Measurements from ENCODE around the gene RPL27.
A peak's percentile ranks its signal among the peaks of the same experiment; 100 is the strongest.

RPL27 gene

DNA sequence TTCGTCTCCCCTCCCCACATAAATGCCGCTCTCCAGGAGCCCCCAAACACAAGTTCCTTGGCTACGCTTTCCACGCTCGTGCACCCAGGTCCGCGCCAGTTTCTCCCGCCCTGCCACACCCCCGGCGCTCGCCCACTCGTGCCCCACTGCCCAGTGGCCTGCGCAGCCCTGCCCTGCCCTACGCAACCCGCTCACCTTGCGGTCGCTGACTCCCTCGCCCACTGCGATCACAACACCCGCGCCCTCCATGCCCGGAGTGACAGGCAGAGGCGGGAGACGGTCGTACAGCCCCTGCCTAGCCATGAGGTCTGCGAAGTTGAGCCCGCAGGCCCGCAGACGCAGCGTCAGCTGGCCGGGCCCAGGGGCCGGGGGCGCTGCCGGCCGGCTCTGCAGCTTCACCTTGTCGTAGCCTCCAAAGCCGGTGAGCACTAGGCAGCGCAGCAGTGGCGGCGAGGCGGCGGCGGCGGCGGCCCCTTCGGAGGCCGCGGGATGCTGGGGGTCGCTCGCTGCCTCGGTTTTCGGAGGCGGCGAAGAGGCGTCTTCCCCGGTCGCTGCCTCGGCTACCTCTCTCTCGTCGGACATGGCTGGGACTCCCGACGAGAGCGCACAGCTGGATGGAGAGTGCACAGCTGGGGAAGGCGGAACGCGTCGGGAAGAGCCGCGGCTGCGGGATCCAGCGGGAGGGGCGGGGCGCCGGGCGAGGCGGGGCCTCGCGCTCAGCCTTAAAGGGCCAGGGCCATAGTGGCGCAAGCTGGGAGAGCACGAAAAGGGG lies 23.7 kb downstream of the RPL27 start, which contains the start of gene VAT1:
VAT1 (minus strand) TSS at position 645 of the 772 bp plus-strand sequence; CDS start at position 582, 63 bp downstream.
- peak; percentile 84 for DNase-seq

DNA sequence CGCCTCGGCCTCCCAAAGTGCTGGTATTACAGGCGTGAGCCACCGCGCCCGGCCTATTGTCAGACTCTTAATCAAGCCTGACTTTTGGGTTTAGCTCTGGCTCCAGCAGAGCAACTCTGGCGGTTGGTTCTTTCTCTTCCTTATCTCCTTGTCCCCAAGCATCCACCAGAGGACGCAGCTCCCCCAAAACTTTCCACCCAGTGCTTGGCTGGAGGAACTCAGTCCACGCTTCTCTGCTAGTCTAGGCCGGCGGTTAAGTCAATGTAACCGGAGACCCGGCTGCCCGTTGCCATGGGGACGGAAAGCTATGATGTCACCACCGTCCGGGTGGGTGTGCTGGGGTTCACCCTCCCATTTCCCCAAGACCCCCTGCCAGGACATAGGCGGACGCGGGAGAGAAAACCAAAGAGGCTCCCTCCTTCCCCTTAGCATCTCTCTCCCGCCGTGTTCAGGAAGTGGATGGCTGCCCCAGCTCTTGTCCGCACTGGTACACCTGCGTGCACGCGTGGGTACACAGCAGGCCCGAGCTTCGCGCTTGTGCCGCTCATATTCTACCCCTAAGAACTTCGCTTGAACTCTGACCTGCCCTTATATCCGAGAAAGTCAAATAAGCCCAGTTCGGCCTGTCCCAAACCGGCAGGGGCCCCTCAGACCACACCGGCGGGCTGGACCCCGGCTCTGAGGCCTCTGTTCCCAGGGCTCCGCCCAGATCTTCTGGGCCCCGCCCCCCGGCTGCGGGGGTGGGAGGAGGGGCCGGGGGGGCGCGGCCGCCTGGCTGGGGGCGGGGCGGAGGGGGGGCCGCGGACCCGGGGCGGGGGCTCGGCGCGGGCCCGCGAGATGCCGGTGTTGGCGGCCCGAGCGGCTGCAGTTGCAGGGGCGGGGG lies 26.4 kb downstream of the RPL27 start, which contains the start of gene RND2:
RND2 (plus strand) TSS at position 825 of the 883 bp plus-strand sequence. CDS start 117 bp downstream, outside the sequence.
- peak; percentile 87 for DNase-seq

GRCh38 chr17:43025290-43025657 lies 27.1 kb downstream of the RPL27 start:
- no peak for DNase-seq

- no peak for DNase-seq
Measured at GRCh38 chr17:43025766-43026537, 27.7 kb downstream of the RPL27 start.

DNA sequence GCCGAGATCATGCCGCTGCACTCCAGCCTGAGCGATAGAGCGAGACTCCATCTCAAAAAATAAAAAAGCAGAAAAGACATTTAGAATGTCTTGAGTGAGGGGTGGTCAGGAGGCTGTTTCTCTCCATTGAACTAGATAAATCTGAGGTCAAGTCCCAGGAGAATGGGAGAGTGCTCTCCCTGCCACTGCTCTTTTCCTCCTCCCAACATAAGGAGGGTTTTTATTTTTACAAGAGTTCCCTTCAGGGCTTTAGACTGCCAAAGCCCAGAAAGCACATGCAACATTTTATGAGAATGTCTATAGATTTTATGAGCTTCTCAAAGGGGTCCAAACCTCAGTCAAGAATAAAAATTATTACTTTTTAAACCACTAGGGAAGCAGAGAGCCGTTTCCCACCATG lies 28.4 kb downstream of the RPL27 start:
- no peak for DNase-seq

DNA sequence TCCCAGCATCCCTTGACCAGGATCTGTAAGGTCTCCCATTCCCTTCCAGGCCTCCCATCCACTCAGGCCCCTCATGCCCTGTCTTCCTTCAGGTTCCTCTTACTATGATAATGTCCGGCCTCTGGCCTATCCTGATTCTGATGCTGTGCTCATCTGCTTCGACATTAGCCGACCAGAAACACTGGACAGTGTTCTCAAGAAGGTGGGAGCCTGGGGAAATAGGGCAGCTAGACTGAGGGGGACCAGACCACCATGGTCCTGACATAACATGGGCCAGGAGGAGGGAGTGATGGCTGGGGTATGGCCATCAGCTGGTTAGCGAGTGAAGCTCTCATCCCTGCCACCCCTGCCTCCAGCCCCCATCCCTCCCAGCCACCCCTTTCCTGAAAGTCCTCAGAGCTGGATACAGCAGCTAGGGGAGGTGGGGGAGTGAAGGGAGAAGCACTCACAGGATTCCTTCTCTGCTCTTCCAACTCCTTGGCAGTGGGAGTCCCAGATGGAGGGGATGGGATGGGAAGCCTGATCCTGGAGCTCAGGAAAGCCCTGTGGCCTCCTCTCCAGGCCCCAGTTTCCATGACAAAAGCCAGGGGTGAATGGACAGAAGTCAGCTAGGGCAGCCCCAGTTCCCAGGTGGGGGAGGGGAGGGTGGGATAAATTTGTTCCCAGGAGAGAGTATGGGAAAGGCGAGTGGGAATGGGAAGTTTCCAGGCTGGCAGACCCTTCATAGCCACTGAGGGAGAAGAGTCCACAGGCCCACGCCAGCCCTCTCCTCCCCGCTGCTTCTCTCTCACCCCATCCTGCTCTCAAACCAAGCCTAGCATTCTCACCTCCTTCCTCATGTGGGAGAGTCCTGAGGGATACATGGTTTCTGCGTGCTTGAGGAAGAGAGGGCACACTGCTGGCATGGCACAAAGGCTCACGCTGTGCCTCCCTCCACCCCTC lies 29.1 kb downstream of the RPL27 start:
- no peak for DNase-seq

DNA sequence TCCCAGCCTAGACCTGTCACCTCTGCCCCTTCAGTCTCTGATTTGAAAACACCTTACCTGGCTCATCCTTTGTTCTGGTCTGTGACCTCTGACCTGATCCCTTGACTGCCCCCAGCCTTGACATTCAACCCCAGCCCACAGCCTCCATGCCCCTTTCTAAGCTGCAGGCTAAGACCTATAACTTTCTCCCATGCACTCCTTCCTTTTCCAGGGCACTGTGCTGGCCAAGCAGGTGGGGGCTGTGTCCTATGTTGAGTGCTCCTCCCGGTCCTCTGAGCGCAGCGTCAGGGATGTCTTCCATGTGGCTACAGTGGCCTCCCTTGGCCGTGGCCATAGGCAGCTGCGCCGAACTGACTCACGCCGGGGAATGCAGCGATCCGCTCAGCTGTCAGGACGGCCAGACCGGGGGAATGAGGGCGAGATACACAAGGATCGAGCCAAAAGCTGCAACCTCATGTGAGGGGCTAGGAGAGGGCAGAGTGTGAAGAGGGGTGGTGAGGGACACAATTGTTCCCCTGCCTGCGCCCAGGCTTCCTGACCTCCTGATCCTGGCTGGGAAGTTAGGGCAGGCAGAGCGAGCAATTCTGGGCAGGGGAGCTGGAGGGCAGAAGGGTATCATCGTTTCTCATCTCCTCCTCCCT lies 30.1 kb downstream of the RPL27 start:
- DNase-seq = no peak

GRCh38 chr17:43030137-43030767 lies 32.0 kb downstream of the RPL27 start:
- no peak for DNase-seq

DNA sequence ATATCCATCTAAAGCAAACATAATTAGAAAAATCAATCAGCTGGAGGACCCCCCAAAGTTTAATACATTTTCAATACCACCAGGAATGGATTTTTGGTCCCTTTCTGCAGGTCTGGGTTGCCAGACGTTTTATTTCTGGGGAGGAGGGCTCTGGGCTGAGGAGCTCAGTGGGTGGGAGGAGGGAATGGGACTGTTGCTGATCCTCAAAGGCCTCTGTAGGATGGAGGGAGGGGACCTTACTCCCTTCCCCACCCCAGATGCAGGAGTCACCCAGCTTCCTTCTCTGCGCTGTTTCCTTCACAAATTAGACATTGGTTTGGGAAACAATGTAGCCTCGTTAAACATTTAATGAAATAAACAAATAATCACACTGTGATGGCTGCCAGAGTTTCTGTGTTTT lies 33.4 kb downstream of the RPL27 start:
- no peak for DNase-seq

- no peak for DNase-seq
Measured at GRCh38 chr17:43033948-43034881, 36.0 kb downstream of the RPL27 start.

GRCh38 chr17:43034894-43035293 lies 36.7 kb downstream of the RPL27 start:
- no peak for DNase-seq

GRCh38 chr17:43039646-43040045 lies 41.4 kb downstream of the RPL27 start:
- DNase-seq = no peak

DNA sequence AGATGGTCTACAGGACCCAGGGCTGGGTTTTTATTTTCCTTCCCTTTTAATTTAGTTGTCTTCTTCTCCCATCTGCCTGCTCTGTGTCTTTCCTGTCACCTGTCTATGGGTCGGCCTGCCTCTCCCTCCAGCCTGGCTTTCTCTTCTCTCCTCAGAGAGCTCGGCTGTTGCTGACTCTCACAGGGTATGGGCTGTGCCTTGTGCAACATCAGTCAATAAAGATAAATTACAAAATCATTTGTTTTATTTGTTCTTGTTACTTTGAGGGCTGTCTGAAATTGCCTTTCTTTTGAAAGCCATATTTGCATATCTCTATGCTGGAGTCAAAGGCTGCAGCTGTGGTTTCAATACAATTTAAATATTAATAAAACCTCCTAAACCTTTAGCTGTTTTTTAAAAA lies 42.4 kb downstream of the RPL27 start:
- no peak for DNase-seq

DNA sequence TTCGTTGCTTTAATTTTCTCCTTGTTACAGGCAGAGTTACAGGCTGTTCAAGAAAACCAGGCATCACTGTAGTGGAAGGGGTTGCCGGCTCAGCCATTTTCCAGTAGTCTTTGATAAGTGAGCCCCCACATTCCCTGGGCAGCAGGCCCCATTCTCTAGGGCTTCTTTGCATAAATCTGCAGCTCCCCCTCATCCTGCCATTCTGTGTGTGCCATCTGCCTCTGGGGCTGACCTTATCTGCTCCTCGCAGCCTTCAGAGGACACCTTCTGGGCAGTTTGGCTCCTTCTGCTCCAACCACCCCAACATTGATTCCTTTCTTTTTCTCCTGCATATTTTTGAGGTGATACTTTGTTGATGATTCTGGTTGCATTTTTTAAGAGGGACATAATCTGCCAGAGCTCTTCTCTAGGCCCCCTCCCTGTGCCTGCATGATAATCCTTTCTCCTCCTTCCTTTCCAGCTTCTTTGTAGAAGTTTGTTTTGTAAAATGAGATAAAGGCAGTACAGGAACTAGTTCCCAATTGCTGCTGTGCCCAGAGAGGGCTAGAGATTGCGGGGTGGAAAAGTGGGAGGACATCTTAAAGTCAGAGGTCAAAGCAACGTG lies 43.9 kb downstream of the RPL27 start:
- DNase-seq = no peak

GRCh38 chr17:43043307-43043706 lies 45.1 kb downstream of the RPL27 start:
- DNase-seq = no peak

DNA sequence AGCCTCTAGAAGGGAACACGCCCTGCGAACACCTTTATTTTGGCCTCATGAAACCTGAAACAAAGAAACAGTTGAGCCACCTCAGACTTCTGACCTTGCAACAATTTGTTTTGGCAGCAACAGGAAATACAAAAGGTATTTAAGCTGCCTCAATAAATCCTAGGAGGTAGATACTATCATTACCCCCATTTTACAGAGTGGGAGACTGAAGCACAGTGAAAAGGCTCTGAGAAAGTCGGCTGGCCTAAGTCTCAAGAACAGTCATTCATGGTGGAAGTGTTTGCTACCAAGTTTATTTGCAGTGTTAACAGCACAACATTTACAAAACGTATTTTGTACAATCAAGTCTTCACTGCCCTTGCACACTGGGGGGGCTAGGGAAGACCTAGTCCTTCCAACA lies 45.8 kb downstream of the RPL27 start:
- no peak for DNase-seq

DNA sequence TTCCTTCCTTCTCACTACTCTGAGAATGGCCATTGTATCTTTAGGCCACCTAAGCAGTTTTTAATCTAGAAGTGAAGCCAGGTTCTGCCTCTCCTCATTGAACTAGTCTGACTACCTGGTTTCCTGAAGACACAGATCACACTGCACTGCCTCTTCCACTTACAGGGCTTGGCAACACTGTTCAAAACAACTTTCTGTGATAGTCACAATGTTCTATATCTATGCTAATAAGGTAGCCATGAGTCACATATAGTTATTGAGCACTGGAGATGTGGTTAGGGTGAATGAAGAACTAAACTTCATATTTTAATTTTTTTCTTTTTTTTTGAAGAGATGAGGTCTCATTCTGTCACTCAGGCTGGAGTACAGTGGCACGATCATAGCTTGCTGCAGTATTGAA lies 53.8 kb downstream of the RPL27 start:
- no peak for DNase-seq

Measured in CD4-positive, alpha-beta T cell treated with Interleukin-17A for 4 hours (primary cell).